Suppressor macrophage treated with lipopolysaccharide for 1 hour (primary cell): ENCODE results near the gene CADM2.
A peak's percentile ranks its signal among the peaks of the same experiment; 100 is the strongest.

Experiments
- DNase-seq, 3 donors: peaks; one replicate each; pipeline ENCODE4 v3.0.0-alpha.2; 2020 to 2022

Gene CADM2

GRCh38 chr3:85576697-85577200 lies 618.0 kb downstream of the CADM2 start:
- DNase-seq, result no peak

- DNase-seq, result peak in 1 of 3 donors; percentile 2
Observed at GRCh38 chr3:85584779-85585356, 626.1 kb downstream of the CADM2 start.

- no peak for DNase-seq
Observed at GRCh38 chr3:85586018-85586417, 627.2 kb downstream of the CADM2 start.

GRCh38 chr3:85589145-85589544 lies 630.4 kb downstream of the CADM2 start:
- DNase-seq, result no peak

GRCh38 chr3:85591451-85591850 lies 632.7 kb downstream of the CADM2 start:
- DNase-seq, result no peak

GRCh38 chr3:85592256-85592655 lies 633.5 kb downstream of the CADM2 start:
- DNase-seq, result no peak

- DNase-seq, result no peak
Observed at GRCh38 chr3:85594676-85595075, 635.9 kb downstream of the CADM2 start.

- DNase-seq, result no peak
Observed at GRCh38 chr3:85603378-85603777, 644.6 kb downstream of the CADM2 start.

- no peak for DNase-seq
Observed at GRCh38 chr3:85604641-85605040, 645.9 kb downstream of the CADM2 start.

- no peak for DNase-seq
Observed at GRCh38 chr3:85605066-85605465, 646.3 kb downstream of the CADM2 start.

GRCh38 chr3:85626662-85627061 lies 667.9 kb downstream of the CADM2 start:
- DNase-seq, result no peak

GRCh38 chr3:85627932-85628331 lies 669.1 kb downstream of the CADM2 start:
- DNase-seq, result no peak

GRCh38 chr3:85631070-85631469 lies 672.3 kb downstream of the CADM2 start:
- DNase-seq, result no peak

GRCh38 chr3:85632921-85633320 lies 674.1 kb downstream of the CADM2 start:
- no peak for DNase-seq

- DNase-seq, result no peak
Observed at GRCh38 chr3:85652360-85652759, 693.6 kb downstream of the CADM2 start.

- DNase-seq, result no peak
Observed at GRCh38 chr3:85660451-85660850, 701.7 kb downstream of the CADM2 start.

GRCh38 chr3:85662462-85662861 lies 703.7 kb downstream of the CADM2 start:
- no peak for DNase-seq

- DNase-seq, result no peak
Observed at GRCh38 chr3:85667744-85668143, 709.0 kb downstream of the CADM2 start.

GRCh38 chr3:85670634-85671205 lies 711.9 kb downstream of the CADM2 start:
- no peak for DNase-seq

GRCh38 chr3:85672761-85673160 lies 714.0 kb downstream of the CADM2 start:
- DNase-seq, result no peak

GRCh38 chr3:85678713-85679112 lies 719.9 kb downstream of the CADM2 start:
- no peak for DNase-seq

GRCh38 chr3:85681906-85682305 lies 723.1 kb downstream of the CADM2 start:
- no peak for DNase-seq

GRCh38 chr3:85691196-85691595 lies 732.4 kb downstream of the CADM2 start:
- DNase-seq, result no peak

GRCh38 chr3:85697156-85697555 lies 738.4 kb downstream of the CADM2 start:
- no peak for DNase-seq

GRCh38 chr3:85706130-85706529 lies 747.3 kb downstream of the CADM2 start:
- peak in 1 of 3 donors; percentile 5 for DNase-seq
